HFF-Myc (cell line): ENCODE measurements around the gene DGKK.

Source experiments
- DNase-seq: peaks from one replicate; pipeline ENCODE4 v3.0.0-alpha.2; 2011; ENCODE audit warnings: low read depth; ENCODE audit errors: extremely low read depth
- H3K4me3 ChIP-seq: replicated peaks from 2 replicates; pipeline ENCODE4 v1.5.1; 2011; ENCODE audit warnings: low read depth, mild to moderate bottlenecking, control low read depth, low read length
- CTCF ChIP-seq: IDR thresholded peaks from 2 replicates; pipeline ENCODE4 v1.5.1; 2012; ENCODE audit warnings: mild to moderate bottlenecking, low read depth, low read length, control low read depth; ENCODE audit errors: missing control alignments

The DGKK gene

GRCh38 chrX:50483283-50483682, 12.7 kb upstream of the DGKK start:
- TF ChIP-seq CTCF, result no peak
- DNase-seq, result no peak
- H3K4me3 ChIP-seq, result no peak overlapping the region

- no peak for TF ChIP-seq CTCF
- no peak for DNase-seq
- no peak overlapping the region for H3K4me3 ChIP-seq
Measured at GRCh38 chrX:50475208-50475607, 4.6 kb upstream of the DGKK start.

GRCh38 chrX:50471390-50471789, 765 bp upstream of the DGKK start:
- H3K4me3 ChIP-seq, result no peak overlapping the region
- DNase-seq, result no peak
- no peak for TF ChIP-seq CTCF

- H3K4me3 ChIP-seq, result no peak overlapping the region
- no peak for DNase-seq
Measured at GRCh38 chrX:50469206-50469605, 1.4 kb downstream of the DGKK start.

GRCh38 chrX:50459615-50460014, 11.0 kb downstream of the DGKK start:
- no peak for TF ChIP-seq CTCF
- no peak overlapping the region for H3K4me3 ChIP-seq
- no peak for DNase-seq

More at GRCh38 chrX:50469206-50469605, 1.4 kb downstream of the DGKK start:
- no peak for TF ChIP-seq CTCF

GRCh38 chrX:50458483-50458882, 12.1 kb downstream of the DGKK start:
- H3K4me3 ChIP-seq, result no peak overlapping the region
- DNase-seq, result no peak
- no peak for TF ChIP-seq CTCF

GRCh38 chrX:50456712-50457484, 13.7 kb downstream of the DGKK start:
- DNase-seq, result no peak
- no peak for TF ChIP-seq CTCF
- H3K4me3 ChIP-seq, result no peak overlapping the region
